Bronchial epithelial cell (primary cell): ENCODE data around the gene OXLD1. TPM values are rescaled to one million over a fixed set of nuclear protein-coding genes. Genes with fewer than 3 reads are reported as not detected.

Experiments
- DNase-seq: peaks from one replicate; pipeline ENCODE4 v3.0.0-alpha.2; 2010; ENCODE audit warnings: low read depth
- FAIRE-seq: peaks from 2 replicates; lab custom pipeline; 2011; peaks lifted over from hg19 to GRCh38; lab: Jason Lieb, UNC
- H3K27me3 ChIP-seq: 2 replicates; pipeline ENCODE4 v1.5.1; 2011; ENCODE audit warnings: low read length; ENCODE audit not compliant: control insufficient read depth, insufficient read depth
- H3K36me3 ChIP-seq: 2 replicates; pipeline ENCODE4 v1.5.1; 2011; ENCODE audit warnings: low read length; ENCODE audit not compliant: control insufficient read depth, insufficient read depth
- H3K4me3 ChIP-seq: 2 replicates; pipeline ENCODE4 v1.5.1; 2011; ENCODE audit warnings: mild to moderate bottlenecking, low read depth, low read length, control low read depth
- total RNA-seq: library from RNA; depleted of rRNA; stranded (reverse); fragments of >200 nt; gene quantifications from 2 replicates; pipeline ENCODE4 v1.2.1, GENCODE V29; 2014
- TF ChIP-seq, protein P1 (sequence below): IDR thresholded peaks from 2 replicates; pipeline ENCODE4 v1.5.1; 2011; ENCODE audit warnings: mild to moderate bottlenecking, moderate library complexity, low read length, control low read depth, inconsistent platforms; ENCODE audit not compliant: insufficient read depth, severe bottlenecking

The OXLD1 gene
- total RNA-seq, 1 donor from 2014 or later = 47.7 TPM

GRCh38 chr17:81696218-81696941 is 30.0 kb upstream of the OXLD1 start:
- Histone ChIP-seq H3K27me3 (no peaks in the 10 kb centered on the region), H3K4me3 (no peak overlapping the region), H3K36me3 (peaks cover 47% of the 10 kb centered on the region)
- FAIRE-seq (no peak), DNase-seq (no peak)
- TF ChIP-seq, protein P1, sequence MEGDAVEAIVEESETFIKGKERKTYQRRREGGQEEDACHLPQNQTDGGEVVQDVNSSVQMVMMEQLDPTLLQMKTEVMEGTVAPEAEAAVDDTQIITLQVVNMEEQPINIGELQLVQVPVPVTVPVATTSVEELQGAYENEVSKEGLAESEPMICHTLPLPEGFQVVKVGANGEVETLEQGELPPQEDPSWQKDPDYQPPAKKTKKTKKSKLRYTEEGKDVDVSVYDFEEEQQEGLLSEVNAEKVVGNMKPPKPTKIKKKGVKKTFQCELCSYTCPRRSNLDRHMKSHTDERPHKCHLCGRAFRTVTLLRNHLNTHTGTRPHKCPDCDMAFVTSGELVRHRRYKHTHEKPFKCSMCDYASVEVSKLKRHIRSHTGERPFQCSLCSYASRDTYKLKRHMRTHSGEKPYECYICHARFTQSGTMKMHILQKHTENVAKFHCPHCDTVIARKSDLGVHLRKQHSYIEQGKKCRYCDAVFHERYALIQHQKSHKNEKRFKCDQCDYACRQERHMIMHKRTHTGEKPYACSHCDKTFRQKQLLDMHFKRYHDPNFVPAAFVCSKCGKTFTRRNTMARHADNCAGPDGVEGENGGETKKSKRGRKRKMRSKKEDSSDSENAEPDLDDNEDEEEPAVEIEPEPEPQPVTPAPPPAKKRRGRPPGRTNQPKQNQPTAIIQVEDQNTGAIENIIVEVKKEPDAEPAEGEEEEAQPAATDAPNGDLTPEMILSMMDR = no peak

DNA sequence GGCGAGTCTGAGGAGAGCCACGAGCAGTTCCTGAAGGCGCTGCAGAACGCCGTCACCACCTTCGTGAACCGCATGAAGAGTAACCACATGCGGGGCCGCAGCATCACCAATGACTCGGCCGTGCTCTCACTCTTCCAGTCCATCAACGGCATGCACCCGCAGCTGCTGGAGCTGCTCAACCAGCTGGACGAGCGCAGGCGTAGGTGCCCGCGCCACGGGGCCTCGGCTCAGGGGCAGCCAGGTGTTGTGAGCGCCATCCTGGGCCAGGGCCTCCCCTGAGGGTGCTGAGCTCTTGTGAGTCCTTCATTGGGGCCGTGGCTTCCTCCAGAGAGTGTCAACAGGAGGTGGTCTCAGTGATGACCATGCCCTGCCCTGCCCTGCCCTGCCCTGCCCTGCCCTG is 29.4 kb upstream of the OXLD1 start:
- H3K36me3 ChIP-seq = peaks cover 44% of the 10 kb centered on the region
- FAIRE-seq = no peak

GRCh38 chr17:81695211-81695610 is 28.8 kb upstream of the OXLD1 start:
- DNase-seq = no peak
- peaks cover 49% of the 10 kb centered on the region for H3K36me3 ChIP-seq
- FAIRE-seq = no peak
- TF ChIP-seq, protein P1 = no peak
- H3K27me3 ChIP-seq = no peaks in the 10 kb centered on the region
- no peak overlapping the region for H3K4me3 ChIP-seq

More for the DNA sequence above, 29.4 kb upstream of the OXLD1 start:
- no peak for DNase-seq
- no peaks in the 10 kb centered on the region for H3K27me3 ChIP-seq
- no peak overlapping the region for H3K4me3 ChIP-seq
- TF ChIP-seq, protein P1 = no peak

DNA sequence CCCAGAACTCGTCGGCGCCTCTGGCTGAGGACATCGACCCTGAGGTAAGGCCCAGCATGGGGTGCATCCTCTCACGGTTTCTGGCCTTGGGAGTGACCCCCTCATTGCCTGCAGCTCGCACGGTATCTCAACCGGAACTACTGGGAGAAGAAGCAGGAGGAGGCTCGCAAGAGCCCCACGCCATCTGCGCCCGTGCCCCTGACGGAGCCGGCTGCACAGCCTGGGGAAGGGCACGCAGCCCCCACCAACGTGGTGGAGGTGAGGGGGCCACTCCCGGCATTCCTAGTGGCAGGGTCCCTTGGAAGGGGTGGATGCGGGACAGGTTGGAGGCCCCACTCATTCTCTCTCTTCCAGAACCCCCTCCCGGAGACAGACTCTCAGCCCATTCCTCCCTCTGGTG is 28.4 kb upstream of the OXLD1 start:
- DNase-seq (no peak), FAIRE-seq (no peak)
- peaks cover 52% of the 10 kb centered on the region for H3K36me3 ChIP-seq
- TF ChIP-seq, protein P1 = no peak
- no peaks in the 10 kb centered on the region for H3K27me3 ChIP-seq
- H3K4me3 ChIP-seq = no peak overlapping the region

GRCh38 chr17:81693509-81694210 is 27.3 kb upstream of the OXLD1 start:
- DNase-seq = no peak
- H3K27me3 ChIP-seq = no peaks in the 10 kb centered on the region
- no peak for FAIRE-seq
- TF ChIP-seq, protein P1 = no peak
- peaks cover 60% of the 10 kb centered on the region for H3K36me3 ChIP-seq
- no peak overlapping the region for H3K4me3 ChIP-seq
